ENCODE measurements around the gene MMP17.
A peak's percentile ranks its signal among the peaks of the same experiment; 100 is the strongest.
"Not testable (repeated sequence)": the region's sequence is repeated elsewhere in the genome, so short reads cannot be mapped to it uniquely, and the experiment has no call there.

The MMP17 gene

DNA sequence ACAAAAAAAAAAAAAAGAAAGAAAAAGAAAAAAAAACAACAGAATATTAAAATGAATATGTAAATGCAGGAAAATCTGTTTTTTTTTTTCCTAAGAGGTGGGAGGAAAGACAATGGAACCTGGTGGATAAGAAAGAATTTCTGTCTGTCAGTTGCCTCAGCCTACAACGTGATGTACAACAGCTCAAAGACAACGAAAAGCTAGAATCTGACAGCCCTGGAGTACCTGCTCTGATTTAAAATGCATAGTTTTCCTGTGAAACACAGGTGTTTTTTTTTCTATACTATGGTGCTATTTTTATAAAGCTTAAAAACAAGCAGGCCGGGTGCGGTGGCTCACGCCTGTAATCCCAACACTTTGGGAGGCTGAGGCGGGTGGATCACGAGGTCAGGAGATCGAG lies 36.3 kb downstream of the MMP17 start:
- no peak for DNase-seq (ENCODE audit: low read depth, low spot score)

DNA sequence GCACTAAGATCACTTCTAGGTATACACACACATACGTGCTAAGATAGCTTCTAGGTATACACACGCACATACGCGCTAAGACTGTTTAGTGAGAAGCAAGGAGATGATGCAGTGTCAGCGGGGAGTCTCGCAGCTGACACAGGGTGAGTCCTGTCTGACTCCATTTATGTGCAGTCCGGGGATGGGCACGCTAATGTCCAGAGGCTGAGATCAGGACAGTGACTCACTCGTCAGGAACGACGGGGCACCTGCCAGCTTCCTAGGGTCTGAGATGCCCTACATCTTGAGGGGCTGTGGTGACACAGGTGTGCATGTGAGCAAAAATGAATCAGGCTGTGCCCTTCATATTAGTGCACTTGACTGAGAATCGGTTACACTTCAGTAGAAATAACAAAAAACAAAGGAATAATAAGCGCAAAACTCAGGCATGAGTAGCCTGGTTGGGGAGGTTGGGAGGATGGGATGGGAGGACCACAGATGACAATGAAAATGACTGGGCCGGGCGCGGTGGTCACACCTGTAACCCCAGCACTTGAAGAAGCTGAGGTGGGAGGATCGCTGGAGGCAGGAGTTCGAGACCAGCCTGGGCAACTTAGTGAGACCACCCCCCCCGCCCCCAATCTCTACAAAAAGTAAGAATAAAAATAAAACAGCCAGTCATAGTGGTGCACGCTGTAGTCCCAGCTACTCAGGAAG lies 37.1 kb downstream of the MMP17 start:
- no peak for DNase-seq (ENCODE audit: low read depth, low spot score)

DNA sequence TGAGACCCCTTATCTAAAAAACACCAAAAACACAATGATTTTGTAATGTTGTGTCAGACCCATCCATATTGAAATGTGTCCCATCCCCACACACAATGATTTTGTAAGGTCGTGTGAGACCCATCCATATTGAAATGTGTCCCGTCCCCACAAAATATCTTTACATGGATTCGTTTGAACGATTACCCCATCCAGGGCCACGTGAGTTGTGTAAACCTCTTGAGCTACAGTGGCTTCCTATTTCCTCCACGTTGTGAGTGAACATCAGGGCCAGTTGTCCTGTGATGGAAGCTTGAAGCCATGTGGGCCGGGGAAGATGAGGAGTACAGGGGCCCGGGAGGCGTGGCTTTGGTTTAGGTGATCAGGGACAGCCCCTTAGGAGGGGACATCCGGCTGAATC lies 39.3 kb downstream of the MMP17 start:
- DNase-seq (ENCODE audit: low read depth, low spot score) = no peak

DNA sequence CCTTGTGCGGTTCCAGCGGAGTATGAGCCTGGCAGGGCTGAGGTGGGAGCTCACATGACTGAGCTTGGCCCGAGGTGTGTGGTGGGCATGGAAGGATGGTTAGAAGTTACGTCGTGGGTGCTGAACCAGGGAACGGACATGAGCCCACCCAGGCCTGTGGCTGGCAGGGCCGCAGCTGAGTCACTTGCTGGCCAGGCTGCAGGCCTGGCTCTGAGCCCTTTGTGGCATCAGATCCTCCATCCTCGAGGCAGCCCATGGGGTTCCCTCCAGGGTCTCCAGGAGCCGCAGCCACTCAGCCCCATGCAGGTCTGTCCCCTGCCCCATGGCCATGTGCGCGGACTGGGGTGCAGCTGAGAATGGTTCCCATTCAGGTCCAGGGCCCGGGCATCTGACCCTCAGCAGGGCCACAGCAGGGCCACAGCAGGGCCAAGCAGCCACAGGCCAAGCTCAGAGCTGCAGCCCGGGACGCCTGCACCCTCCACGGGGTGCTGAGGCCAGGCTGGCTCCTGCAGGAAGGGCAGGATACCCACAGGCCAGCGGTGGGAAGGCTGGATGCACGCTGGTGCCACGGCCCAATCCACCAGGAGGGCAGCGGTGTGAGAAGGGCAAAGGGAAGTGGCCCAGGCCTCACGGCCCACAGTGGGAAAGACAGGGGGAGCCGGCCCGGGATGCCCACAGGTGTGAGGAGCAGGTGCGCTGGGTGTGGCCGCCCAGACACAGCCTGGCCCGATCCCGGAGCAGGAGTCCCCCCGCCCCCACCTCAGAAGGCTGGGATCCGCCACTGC lies 39.9 kb downstream of the MMP17 start:
- no peak for DNase-seq (ENCODE audit: low read depth, low spot score)

DNA sequence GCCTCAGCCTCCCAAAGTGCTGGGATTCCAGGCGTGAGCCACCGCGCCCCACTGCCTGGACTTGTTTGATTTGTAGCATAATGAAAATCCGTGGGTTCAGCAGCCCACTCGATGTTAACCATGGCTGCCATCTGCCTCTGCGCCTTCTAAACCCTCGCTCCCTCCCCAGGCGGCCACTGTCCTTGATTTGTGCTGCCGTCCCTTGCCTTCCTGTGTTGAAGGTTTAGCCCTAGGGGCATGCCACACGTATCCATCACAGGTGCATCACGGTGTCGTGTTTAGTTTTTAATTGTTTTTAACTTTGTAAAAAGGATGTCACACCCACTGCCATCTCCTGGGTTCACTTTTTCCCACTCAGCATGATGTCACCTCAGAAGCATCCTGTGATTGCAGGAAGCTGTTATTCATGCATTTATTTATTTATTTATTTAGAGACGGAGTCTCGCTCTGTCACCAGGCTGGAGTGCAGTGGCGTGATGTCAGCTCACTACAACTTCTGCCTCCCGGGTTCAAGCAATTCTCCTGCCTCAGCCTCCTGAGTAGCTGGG lies 41.8 kb downstream of the MMP17 start:
- DNase-seq (ENCODE audit: low read depth, low spot score) = no peak

DNA sequence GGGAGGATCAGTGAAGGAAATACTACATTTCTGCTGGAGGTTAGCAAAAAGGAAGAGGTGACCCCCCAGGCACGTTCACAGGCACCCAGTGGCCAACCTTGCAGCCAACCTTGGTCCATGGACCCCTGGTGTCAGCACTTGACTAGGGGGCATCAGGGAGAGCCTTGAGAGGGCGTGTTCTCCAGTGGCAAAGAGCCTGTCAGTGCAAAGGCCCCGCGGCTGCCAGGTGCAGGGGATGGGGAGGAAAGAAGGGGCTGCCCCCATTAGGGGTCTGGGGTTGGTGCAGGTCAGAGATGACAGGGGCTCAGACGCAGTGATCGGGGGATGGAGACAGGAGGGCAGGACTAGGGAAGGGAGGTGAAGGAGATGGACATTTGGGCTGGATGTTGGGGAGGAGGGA lies 43.5 kb downstream of the MMP17 start:
- no peak for DNase-seq (ENCODE audit: low read depth, low spot score)

DNA sequence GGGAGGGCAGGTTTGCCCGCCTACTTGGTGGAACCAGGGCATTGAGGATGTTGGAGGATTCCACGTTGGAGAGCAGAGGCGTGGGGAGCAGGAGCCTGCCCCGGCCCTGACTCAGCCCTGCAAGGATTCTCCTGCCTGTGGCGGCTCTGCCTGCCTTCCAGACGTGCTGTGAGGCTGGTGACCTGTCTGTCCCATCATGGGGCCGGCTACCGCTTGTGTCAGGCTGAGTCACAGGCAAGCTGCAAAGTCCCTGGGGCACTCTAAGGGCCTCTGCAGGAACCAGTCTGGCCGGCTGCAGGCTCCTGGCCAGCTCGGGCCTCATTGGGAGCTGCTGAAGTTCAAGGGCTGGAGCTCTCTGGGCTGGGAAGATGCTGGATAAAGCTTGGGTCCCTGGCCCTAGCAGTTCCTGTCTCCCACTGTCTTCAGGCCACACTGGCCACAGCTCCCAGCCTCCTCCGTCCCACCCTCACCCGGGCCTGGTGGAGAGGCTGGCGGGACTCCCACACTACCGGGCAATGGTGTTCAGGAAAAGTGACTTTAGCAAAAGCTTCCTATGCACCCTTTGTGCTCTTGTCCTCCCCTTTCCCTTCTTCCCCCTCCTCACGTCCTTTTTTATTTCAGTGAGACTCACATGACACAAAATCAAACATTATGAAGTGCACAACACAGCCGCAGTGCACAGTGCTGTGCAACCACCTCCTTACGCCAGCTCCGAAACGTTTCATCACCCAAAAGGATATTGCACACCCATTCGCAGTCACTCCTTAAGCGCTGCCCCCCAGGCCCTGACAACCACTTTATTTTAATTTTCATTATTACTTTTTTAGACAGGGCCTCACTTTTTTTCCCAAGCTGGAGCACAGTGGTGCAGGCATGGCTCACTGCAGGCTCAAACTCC lies 44.2 kb downstream of the MMP17 start:
- no peak for DNase-seq (ENCODE audit: low read depth, low spot score)

DNA sequence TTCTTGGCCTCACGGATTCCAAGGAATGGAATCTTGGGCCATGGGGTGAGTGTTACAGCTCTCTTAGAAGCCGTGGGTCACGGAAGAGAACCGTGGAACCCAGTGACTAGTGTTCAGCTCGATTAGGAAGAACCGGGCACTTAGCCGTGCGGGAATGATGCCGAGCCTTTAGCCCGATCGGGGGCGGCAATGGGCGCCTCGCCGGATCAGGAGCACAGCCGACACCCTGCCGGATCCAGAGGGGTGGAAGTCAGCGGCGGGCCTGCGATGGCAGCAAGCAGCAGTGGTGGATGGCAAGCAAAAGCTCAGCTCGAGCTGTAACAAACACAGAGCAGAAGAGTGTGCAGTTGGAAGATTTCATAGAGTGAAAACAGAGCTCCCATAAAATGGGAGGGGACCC lies 45.1 kb downstream of the MMP17 start:
- DNase-seq (ENCODE audit: low read depth, low spot score) = no peak

DNA sequence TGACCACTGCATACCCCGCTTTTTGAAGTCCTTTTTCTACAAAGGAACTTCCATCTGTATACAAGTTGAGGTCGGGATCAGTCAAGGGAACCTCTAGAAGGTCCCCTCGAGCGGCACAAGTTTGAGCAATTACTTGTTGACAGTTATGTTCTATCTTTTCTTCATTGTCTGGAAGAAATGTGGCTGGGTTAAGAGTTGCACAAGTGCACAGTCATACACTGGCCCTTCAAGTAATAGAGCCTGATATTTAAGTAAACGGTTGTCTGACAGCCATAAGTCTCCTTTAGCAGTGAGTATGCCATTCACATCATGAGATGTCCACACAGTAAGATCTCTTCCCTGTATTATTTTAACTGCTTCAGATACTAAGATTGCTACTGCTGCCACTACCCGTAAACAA lies 46.8 kb downstream of the MMP17 start:
- not testable (repeated sequence) for DNase-seq (ENCODE audit: low read depth, low spot score)

DNA sequence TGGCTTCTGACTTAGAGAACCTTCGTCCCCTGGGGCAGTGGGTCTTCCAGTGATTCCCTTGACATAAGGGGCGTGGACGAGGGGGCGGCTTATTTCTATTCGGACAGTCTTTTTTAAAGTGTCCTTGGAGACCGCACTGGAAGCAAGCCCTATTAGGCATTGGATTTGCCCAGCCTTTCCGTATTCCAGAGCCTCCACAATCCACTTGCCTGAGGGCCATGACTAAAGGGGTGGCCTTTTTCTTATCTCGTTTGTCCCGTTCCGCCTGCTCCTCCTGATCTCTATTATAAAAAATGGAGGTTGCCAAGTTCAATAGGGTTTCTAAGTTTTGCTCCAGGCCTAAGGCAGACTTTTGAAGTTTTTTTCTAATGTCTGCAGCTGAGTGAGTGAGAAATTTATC lies 49.0 kb downstream of the MMP17 start:
- not testable (repeated sequence) for DNase-seq (ENCODE audit: low read depth, low spot score)

DNA sequence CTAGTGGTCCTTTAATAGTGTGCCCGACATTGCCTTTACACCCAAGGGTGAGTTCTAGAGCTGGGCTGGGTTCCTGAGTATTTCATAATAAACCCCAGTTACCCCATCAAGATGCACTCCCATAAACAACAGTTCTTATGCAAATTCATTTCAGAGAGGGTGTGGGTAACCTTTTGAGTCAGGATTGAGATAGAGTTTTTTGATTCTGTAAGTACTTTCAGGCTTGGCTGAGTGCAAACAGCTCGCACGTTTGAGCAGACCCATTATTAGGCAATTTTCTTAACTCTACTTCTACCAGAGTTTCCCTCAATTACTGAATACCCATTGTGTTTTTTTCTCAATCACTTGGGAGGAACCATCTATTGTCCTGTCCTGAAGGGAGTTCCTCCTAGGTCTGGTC lies 50.2 kb downstream of the MMP17 start:
- not testable (repeated sequence) for DNase-seq (ENCODE audit: low read depth, low spot score)

DNA sequence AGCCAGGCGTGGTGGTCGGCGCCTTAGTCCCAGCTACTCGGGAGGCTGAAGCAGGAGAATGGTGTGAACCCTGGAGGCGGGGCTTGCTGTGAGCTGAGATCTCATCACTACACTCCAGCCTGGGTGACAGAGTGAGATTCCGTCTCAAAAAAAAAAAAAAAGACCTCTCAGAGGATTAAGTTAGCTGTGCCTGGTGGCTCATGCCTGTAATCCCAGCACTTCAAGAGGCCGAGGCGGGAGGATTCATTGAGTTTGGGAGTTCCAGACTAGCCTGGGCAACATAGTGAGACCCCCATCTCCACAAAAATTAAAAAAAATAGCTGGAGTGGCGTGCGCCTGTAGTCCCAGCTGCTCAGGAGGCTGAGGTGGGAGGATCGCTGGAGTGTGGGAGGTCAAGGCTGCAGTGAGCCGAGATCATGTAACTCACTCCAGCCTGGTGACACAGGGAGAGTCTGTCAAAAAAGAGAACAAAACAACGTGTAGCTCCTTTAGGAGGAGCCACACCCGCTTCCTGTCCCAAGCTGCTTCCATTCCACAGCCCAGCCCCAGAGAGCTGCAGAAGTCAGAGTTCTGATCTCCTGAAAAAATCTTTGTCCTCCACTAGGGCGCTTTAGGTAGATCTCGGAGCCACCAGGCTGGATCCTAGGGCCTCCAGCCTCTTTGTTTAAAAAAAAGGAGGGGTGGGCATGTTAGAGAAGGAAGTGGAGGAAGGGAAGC lies 54.8 kb downstream of the MMP17 start:
- no peak for DNase-seq (ENCODE audit: low read depth, low spot score)

DNA sequence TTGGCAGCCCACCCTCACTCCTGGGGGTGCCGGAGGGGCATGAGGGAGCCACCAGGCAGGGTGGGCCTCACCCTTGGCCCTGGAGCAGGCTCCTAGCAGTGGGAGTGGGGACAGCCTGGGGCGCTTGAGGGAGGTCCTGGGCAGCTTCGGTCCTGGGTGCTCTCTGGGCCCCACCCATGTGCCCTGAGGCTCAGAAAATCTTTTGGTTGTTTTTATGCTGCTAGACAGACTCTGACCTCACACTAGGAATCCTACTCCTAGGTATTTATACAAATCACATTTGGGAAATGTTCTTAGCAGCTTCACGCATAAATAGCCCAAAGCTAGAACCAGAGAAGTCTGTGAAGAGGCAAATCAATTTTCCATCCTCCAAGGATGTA lies 55.3 kb downstream of the MMP17 start:
- DNase-seq (ENCODE audit: low read depth, low spot score) = no peak

DNA sequence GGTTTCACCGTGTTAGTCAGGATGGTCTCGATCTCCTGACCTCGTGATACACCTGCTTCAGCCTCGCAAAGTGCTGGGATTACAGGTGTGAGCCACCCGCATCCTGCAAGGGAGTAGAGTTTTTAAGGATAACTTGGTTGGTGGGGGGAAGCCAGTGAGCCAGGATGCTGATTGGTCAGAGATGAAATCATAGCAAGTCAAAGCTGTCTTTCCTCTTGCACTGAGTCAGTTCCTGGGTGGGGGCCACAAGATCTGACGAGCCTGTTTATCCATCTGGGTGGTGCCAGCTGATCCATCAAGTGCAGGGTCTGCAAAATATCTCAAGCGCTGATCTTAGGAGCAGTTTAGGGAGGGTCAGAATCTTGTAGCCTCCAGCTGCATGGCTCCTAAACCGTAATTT lies 56.9 kb downstream of the MMP17 start:
- not testable (repeated sequence) for DNase-seq (ENCODE audit: low read depth, low spot score)

DNA sequence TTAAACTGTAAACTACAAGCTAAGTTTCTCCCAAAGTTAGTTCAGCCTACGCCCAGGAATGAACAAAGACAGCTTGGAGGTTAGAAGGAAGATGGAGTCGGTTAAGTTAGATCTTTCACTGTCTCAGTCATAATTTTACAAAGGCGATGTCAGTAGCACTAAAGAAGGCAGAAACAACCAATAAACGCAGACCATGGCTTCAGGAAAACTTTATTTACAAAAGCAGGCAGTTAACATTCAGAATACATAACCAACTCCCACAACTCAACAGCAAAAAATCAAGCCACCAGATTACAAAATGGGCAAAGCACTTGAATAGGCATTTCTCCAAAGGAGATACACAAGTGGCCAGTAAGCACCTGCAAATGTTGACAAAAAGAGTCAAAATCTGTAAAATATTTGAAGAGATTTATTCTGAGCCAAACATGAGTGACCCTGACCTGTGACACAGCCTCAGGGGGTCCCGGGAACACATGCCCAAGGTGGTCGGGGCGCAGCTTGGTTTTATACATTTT lies 57.4 kb downstream of the MMP17 start:
- no peak for DNase-seq (ENCODE audit: low read depth, low spot score)

DNA sequence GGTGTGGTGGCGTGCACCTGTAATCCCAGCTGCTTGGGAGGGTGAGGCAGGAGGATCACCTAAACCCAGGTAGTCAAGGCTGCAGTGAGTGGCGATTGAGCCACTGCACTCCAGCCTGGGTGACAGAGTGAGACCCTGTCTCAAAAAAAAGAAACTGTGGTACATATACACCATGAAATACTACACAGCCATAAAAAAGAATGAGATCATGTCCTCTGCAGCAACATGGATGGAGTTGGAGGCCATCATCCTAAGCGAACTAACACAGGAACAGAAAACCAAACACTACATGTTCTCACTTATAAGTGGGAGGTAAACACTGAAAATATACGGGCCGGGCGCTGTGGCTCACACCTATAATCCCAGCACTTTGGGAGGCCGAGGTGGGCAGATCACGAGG lies 63.5 kb downstream of the MMP17 start:
- DNase-seq (ENCODE audit: low read depth, low spot score) = not testable (repeated sequence)

DNA sequence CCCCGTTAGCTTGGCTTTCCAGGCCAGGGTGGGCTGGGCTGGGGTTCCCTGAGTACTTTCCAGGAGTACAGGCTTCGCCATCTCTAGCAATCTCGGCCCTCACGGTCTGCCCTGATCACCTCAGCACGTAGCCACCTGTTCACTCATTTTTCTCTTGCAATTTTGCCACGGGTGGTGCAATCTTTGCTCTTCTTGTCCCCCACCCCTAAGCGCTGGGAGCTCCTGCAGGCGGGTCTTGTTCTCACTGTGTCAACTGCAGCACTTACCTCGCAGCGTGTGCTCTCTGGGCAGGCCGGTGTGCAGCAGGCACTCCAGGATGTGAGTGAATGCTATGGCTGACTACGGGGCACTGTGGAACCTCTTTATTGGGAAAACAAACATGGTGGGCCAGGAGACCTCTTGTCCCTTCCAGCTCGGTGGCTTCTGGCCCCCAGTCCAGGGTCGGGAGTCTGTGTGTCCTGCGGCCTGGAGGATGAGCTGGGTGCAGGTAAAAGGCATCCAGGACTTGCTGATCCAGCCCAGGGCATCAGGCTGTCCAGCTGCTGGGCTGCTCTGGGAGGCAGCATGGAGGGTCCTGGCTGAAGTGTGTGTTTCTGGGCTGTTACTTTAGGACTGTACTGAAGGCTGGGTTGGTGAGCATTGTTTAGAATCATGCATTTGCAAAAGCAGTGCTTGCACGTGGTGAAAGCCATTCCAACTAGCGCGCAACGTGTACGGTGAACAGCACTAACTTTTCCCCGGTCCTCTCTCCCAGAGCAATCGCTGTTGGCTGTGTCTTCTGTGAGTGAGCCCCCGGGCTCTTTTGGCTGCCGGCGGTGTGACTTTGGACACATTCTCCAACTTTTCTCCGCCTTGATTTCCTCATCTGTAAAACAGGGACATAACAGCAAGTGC lies 64.8 kb downstream of the MMP17 start:
- no peak for DNase-seq (ENCODE audit: low read depth, low spot score)

DNA sequence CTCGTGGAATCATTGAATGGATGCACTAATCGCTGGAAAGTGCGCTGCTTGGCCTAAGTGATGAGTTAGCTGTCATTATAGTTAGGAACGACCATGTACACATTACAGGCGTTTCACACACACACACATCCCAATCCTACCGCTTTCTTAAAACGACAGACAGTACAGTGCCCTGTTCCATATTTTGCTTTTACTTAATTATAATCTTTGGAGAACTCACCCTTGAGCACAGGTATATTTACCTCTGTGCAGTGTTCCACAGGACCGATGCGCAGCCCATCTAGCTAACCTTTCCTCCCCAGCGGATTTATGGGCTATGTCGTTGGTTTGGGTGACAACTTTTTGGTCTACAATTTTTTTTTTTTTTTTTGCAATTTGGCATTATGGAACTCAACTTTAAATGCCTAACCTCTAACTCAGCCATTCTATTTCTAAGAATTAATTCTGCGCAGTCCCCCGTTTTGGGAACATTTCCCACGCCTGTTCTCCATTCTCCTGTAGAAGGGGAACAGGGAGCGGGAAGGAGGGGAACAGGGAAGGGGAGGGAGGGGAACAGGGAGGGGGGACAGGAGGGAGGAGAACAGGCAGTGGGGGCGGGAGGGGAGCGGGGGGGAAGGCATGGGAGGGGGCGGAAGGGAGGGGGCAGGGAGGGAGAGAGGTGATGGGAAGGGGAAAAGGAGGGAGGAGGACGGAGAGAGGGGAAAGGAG lies 65.6 kb downstream of the MMP17 start:
- no peak for DNase-seq (ENCODE audit: low read depth, low spot score)

DNA sequence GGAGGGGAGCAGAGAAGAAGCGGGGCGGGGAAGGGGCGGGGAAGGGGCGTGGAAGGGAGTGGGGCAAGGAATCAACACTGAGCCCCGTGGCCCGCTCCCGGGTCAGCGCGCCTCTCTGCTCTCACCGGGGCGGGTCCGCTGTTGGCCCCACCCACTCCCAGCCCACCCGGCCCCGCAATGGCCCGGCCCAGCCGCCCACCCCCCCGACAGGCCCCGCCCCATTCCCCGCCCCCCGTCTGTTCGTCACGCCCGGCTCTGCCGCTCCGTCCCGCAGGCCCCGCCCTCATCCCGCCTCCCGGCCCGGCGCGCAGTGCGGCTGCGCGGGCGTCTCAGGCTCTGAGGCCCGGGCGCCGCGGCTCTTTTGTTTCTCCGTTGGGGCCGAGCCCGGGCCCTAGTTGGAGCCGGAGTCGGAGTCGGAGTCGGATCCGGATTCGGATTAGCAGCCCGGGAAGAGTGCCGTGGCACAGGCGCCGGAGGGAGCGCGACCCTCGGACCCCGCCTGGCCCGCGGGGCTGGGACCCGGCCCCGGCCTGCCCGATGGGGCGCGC lies 66.2 kb downstream of the MMP17 start, which contains the start of gene ULK1:
ULK1 (plus strand) TSS at position 310 of the 548 bp plus-strand sequence. CDS start 380 bp downstream, outside the sequence.
- peak; percentile 91 for DNase-seq (ENCODE audit: low read depth, low spot score)

Data from activated naive CD8-positive, alpha-beta T cell treated with anti-CD3 and anti-CD28 coated beads, Interleukin-2, amount 50 U/mL, for 16 hours (primary cell).